IPS DF 4.7 (cell line): ENCODE data around the gene MIEF1.

Source experiments
- DNase-seq: peaks from one replicate; pipeline ENCODE4 v3.0.0-alpha.2; 2013; ENCODE audit warnings: low spot score; ENCODE audit errors: extremely low read depth

Gene MIEF1

DNA sequence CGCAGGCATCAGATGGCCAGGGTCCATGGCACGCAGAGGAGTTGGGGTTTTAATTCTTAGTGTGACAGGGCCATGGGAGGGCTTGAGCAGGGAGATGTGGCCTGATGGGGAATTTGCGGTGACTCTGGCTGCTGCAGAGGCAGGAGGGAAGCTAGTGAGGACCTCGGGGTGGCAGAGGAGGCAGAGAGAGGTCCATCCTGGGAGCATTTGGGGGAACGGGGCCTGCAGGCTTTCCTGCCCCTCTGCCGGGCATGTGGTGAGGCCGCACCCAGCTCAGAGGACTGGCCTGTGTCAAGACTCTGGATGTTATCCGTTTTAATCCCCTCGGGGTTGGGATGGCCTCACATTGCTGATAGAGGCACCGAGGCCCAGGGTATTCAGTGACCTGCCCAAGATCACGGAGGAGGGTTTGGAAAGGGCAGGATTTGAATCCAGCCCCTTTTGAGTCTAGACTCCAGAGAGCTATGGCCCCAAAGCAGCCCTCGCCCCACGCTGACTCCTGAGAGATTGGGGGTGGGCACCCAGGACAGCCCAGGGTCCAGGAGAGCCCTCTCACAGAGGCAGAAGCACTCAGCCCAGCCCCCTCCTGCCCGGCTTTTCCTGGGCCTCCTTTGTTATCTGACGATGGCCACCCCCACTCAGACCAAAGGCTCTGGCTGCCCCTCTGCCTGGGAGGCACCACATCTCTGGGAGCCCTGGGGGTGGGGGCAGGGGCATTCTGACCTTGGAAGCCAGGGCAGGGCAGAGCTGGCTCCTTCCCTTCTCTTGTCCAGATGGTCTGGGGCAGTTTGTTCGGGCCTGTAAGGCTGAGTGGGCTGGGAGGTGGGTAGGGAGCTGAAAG is 31.4 kb upstream of the MIEF1 start:
- DNase-seq = no peak

DNA sequence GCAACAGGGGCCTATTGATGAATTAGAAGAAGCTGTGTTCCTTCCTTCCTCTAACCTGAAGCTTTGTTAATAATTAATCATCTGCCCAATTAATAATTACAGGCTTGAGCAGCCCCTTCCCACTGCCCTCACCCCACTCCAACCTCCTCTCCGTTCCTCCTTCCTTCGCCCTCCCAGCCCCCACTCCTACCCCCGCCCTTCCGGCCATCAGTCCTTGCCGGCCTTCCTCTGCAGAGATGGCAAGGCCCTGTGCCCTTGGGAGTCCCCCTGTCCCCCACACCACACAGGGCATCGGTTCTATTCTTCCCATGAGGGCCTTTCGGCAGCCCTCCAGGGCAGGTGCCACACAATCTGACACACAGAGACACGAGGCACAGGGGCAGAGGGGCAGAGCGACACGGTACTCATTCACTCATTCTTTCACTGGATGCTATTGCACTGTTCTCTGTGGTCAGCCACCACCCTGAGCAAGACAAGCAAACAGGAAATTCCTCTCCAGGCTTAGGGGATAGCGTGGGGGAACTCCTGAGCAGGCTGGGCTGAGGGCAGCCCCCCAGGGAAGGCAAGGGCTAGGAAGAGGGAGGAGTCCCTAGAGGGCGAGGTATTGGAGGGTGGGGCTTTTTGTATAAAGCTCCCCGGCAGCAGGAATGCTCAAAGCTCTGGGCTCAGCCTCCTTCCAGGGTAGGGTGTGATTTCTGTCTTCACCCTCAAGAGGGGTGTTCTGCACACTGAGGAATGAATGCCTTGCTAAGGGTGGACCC is 30.5 kb upstream of the MIEF1 start:
- DNase-seq = no peak

DNA sequence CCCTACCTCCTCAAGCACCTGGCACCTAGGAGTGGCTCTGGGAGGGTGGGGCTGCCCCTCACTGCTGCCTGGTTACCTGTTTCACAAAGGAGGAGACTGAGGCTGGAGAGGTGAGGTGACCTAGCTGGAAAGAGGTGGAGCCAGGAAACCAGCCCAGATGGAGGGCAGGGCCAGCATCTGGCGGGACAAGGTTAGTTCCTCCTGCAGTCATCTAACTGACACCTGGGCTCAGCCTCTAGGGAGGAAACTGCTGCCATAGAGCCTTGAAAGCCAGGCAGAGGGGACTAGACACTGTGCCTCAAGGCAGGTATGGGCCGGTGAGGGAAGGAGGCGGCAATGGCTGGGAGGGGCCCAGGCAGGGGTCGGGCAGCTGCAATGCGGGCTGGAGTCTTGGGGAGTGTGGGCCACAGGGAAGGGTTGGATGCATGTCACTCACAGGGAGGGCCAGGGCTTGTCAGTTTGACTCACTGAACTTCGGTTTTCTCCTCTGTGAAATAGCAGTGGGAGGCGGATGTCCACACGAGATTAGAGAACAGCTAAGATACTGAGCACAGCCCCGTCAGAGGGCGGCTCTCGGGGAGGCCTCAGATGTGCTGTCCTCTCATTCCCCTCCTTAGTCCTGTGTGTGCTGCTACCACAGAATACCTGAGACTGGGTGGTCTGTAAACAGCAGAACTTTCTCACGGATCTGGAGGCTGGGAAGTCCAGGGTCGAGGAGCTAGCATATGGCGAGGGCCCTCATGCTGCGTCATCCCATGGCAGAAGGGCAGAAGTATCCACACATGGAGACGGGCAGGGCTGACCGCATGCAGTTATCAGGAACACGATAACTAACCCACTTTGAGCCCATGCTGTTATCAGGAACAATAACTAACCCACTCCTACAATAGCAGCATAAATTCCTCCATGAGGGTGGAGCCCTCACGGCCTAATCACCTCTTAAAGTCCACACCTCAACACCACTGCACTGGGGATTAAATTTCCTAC is 29.2 kb upstream of the MIEF1 start:
- no peak for DNase-seq

DNA sequence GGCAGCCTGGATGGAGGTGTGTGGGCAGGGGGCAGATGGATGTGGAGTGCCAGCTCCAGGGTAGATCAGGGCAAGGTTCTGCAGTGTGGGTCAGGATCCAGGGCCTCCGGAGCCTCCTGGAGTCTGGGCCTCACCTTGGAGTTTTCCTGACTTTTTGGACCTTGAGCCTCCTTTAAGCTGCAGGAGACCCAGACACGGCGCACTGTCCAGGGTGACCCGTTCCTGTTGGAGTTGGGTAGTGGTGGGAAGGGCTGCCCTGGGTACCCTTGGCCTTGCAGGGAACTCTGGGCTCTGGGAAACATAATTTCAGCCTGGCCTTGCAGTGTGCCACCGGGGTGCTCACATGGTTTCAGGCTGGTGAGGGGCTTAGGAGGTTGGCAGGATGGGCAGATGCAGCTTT is 28.2 kb upstream of the MIEF1 start:
- no peak for DNase-seq

DNA sequence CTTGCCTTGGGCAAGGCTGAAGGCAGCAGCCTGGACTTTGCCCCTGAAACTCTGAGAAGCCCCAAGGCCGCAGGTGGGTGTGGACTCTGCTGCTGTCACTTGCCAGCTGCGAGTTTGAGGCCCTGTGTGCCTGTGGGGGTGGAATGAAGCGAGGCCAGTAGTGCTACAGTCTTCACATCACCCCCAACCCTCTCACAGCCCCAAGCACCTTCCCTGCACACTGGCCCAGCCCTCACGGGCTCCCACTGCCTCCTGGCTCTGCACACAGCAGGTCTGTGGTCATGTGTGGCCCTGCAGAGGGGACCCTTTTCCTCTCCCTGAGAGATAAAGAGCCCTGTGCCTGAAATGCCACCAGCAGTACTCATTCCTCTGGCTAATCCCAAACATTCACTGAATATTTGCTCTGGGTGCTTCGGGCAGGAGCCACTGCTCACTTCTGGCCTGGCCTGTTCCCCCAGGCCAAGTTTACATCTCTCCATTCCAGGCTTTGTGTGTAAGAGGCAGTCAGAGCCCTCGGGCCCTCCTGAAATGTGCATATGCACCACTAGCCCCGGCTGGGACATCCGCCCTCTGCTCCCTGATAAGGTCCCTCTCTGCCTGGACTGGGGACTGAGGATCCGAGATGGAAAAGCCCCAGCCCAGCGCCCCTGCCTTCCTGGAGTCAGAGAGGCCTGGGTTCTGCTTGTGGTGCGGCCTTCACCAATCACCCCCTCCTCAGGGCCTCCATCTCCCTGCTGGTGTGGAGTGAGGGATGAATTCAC is 27.6 kb upstream of the MIEF1 start:
- no peak for DNase-seq

DNA sequence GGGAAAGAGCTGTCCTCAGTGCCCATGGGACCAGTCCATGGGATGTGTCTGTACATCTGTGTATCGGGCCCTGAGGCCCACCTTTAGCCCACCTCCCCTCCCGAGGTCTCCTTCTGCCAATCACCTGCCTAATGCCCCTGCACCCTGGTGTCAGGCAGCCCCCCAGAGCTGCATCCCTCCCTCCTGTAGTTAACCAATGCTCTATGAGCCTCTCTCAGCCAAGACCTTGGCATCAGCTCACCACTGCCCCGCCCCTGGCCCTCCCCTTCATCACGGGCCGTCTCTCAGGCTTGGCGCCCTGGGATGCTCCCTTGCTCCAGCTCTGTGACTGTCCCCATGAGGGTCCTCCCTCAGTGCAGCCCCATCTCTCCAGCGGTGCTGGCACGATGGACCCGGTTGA is 26.8 kb upstream of the MIEF1 start:
- no peak for DNase-seq

DNA sequence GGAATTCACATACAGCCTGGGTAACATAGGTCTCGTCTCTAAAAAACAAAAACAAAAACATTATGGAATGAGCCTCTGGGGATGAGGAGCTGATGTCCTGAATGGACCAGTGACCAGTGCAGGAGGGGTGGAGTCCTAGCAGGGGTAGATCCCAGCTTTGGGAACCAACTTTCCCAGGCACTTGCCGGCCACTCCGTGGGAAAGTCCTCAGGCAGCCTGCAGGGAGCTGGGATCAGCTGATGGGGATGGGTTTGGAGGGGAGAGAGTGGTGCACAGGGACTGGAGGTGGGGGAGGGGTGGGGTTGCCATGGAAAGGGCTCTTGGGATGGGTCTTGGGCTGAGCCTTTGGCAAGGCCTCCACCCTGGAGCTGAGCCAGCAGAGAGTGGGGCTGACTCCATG is 26.2 kb upstream of the MIEF1 start:
- no peak for DNase-seq

DNA sequence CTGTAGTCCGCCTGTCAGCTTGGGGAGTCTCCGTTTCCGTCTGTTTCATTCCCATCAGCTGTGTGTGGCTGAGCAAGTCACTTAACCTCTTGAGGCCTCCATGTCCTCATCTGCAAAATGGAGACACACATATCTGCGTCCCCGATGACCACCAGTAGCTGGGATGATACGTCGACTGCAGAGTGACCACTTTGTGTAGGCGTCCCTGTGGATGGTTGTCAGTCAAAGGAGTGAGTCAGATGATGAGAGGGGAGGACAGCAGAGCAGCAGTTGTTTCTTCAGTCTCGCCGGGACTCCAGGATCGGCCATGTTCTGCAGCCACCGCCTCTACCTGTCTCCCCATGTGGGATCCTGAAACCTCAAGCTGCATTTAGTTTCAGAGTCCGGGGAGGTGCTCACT is 25.4 kb upstream of the MIEF1 start:
- DNase-seq = no peak

DNA sequence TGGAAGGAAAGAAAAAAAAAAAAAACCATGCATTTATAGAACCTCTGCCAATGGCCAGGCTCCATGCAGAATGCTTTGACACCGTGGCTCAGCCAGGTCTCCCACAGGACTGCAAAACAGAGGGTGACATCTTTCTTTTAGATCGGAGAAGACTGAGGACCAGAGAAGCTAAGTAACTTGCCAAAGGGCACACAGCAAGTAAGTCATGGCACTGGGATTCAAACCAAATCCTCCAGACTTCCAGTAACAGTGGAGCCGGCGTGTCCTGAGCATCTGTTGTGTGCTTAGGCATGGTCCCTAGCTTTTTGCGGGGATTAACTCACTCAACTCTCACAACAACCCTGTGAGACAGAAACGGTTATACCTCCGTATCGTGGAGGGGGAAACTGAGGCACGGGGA is 24.5 kb upstream of the MIEF1 start:
- DNase-seq = no peak

DNA sequence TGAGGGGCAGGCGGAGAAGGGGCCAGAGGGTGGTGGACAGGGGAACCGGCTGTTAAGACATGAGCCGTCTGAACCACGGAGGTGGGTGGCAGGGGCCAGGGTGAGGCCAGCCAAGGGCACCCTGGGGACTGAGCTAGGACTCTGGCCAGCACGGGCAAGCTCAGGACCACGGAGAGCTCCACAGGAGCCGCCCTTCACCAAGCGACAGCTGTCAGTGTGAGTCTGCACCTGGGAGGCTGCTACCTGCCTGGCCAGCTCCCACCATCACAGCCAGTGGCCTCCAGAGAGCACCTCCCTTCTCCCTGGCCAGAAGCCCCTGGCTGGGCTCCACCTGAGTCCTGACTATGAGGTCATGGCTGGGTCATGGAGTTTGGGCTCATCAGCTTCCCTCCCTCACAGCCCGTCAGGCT is 23.6 kb upstream of the MIEF1 start:
- DNase-seq = no peak

DNA sequence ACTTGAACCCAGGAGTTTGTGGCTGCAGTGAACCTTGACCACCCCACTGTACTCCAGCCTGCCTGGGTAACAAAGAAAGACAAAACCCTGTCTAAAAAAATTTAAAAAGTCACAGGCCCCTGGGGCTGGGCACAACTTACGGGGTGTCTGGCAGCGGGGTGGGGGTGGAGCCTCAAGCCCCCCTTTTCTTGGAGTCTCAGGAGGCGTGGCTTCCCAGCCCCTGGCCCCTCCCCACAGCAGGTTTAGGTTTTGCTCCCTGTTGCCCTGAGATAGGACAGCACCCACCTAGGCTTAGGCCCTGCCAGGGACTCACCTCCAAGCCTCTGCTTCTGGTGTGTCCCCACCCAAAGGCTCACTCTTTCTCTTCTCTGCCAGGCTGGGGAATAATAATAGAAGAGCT is 22.8 kb upstream of the MIEF1 start:
- no peak for DNase-seq

DNA sequence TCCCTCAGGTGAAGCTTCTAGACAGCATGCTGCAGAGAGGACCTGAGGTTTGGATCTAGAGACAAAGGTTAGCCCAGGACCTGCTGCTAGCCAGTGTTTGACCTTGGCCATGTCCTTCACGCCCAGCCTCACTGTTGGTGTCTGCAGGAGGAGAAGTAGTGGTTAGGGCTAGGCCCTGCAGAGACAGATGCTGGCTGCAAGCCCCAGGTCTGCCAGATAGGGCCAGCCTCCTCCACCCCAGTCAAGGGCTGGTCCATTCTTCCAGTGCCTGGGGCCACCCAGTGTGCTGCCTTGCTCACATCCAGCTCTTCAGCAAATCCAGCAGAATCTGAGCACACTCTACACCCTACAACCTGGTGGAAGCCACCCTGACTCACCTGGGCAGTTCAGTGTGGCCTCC is 21.5 kb upstream of the MIEF1 start:
- no peak for DNase-seq

DNA sequence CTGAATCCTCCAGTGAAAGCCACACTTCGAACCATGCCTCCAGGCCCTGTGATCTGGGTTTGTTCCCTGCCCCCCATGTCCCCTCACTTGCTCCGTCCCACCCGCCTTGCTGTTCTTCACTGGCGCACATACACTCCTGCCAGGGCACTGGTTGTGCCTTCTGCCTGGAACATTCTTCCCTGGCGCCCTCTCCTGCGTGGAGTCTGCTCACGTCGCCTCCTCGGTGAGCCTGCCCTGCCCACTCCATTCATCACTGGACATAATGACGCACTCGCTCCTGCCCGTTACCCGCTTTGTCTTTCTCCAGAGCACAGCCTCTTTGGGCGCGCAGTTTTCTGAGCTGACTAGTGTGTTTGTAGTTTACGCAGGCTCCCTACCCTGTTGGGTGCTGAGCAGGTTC is 21.0 kb upstream of the MIEF1 start:
- DNase-seq = no peak

DNA sequence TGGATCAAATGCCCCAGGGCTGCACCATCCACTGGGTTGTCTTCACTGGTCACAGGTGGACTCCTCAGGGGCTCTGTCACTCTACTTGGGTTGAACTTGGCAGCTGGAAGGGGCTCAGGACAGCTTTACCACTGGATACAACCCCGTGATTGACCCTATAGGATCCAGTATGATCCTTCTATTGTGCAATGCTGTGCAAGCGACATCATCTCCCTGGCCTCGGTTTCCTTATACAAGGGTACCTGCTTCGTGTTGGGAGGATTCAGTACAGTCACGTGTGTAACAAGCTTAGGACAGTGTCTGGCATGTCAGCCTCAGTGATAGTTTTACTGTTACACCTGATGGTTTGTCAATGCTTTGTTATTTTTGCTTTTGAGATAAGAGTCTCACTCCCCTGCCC is 20.5 kb upstream of the MIEF1 start:
- no peak for DNase-seq

DNA sequence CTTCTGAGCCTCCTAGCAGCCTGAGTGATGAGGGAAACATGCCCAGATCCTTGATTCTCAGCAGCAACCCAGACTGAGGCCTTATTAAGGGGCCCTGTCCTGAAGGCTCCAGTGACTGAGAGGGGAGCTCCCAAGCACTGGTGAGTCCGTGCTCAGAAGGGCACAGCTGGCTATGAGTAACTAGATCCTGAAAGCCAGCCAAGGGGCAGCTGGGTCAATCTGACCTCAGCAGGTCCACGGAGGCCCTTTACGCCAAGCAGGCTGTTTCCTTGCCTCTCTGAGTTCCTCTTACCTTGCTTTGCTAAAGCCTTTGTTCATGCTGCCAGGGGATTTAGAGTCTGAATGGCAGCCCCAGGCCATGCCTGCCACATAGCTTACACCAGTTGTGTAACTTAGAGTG is 19.3 kb upstream of the MIEF1 start:
- no peak for DNase-seq

DNA sequence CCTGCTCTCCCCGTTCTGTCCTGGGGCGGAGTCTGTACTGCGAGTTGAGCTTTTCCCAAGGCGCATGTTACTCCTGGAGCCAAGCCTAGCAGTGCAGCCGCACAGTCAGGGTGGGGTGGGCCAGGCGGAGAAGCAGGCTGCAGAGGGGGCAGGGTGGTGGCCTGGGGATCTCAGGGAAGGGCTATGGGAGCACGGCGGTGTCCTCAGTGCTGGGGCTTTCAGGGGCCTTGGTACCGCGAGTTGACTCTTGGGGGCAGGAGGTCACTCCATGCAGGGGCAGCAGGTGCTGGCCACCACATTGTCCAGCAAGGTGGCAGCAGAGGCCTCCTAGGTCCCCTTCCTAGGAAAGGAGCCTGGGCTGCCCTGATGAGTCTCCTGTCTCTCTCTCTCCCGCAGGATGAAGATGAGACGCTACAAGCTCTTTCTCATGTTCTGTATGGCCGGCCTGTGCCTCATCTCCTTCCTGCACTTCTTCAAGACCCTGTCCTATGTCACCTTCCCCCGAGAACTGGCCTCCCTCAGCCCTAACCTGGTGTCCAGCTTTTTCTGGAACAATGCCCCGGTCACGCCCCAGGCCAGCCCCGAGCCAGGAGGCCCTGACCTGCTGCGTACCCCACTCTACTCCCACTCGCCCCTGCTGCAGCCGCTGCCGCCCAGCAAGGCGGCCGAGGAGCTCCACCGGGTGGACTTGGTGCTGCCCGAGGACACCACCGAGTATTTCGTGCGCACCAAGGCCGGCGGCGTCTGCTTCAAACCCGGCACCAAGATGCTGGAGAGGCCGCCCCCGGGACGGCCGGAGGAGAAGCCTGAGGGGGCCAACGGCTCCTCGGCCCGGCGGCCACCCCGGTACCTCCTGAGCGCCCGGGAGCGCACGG is 14.9 kb upstream of the MIEF1 start:
- DNase-seq = no peak

DNA sequence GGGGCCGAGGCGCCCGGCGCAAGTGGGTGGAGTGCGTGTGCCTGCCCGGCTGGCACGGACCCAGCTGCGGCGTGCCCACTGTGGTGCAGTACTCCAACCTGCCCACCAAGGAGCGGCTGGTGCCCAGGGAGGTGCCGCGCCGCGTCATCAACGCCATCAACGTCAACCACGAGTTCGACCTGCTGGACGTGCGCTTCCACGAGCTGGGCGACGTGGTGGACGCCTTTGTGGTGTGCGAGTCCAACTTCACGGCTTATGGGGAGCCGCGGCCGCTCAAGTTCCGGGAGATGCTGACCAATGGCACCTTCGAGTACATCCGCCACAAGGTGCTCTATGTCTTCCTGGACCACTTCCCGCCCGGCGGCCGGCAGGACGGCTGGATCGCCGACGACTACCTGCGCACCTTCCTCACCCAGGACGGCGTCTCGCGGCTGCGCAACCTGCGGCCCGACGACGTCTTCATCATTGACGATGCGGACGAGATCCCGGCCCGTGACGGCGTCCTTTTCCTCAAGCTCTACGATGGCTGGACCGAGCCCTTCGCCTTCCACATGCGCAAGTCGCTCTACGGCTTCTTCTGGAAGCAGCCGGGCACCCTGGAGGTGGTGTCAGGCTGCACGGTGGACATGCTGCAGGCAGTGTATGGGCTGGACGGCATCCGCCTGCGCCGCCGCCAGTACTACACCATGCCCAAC is 14.1 kb upstream of the MIEF1 start:
- no peak for DNase-seq

DNA sequence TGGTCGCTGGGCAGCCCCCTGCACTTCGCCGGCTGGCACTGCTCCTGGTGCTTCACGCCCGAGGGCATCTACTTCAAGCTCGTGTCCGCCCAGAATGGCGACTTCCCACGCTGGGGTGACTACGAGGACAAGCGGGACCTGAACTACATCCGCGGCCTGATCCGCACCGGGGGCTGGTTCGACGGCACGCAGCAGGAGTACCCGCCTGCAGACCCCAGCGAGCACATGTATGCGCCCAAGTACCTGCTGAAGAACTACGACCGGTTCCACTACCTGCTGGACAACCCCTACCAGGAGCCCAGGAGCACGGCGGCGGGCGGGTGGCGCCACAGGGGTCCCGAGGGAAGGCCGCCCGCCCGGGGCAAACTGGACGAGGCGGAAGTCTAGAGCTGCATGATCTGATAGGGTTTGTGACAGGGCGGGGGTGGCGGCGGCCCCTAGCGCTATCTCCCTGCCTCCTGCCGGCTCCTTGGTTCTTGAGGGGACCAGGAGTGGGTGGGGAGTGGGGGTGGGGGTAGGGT is 13.5 kb upstream of the MIEF1 start:
- DNase-seq = no peak
